ENCODE measurements around the gene ST7. TPM values are rescaled to one million over a fixed set of nuclear protein-coding genes. Genes with fewer than 3 reads are reported as not detected.

ST7 gene
- total RNA-seq, 1 donor from 2014 or later, result 31.4 TPM

DNA sequence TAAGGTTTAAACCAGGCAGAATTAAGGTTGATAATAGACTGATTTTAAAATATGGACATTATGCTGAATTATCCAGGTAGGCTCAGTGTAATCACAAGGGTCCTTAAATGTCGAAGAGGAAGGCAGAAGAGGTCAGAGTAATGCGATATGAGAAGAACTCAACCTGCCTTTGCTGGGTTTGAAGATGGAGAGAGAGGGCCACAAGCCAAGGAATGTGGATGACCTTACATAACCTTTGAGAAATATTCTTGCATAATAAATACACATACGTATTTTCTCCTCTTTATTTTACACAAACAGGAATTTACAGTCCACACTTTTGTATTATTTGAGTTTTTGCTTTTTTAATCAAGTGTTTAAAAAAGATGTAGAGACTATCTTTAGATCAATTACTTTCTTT, 88.5 kb downstream of the ST7 start:
- DNase-seq (no peak), ATAC-seq (no peak)
- intact Hi-C loops (cut with micrococcal nuclease), result no loop called here

DNA sequence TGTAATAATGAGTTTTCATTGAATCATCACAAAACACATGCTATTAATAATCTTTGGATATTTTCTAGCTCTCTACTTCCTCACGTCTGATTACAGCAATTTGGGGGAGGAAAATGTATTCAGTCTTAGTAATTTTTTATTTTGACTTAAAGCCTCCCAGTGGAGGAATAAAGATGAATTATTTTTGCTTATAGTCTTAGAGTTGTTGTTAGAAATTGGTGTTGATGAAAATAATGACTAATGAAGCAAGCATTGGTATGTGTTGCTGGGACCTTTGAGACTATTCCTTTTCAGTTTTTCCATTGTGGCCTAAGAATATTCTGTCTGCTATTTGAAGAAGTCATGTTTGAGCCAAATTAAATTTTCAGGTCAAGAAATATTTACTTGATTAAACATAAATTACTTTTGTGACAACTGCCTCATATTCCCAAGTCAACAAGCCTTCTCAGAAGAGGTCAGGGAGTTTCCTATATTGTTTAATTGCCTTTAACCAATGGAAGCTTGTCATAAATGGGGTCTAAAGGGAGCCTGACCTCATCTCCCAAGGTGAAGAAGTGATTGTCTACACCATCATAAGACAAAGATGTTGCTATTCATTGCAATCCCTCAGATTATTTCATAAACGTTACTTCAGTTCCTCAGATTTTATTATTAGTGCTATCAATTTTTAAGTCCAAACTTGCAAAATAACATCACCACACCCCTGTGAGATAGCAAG, 90.0 kb downstream of the ST7 start:
- intact Hi-C loops (cut with micrococcal nuclease), result no loop called here
- DNase-seq (no peak), ATAC-seq (no peak)

DNA sequence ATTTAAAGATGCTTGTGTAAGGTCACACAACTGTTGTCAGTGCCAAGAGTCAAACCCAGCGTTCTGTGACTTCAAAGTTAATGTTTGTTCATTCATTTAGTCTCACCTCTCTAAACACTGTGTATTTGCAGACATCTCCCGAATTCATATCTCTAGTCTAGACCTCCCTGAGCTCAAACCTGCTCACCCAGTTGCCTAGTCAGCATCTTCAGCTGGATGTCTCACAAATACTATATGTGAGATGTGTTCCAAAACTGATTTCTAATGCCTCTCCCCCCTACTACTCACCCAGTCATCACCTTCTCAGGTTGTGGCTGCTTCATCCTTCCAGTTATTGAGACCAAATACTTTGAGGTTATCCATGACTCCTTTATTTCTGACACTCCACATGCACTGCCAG, 91.4 kb downstream of the ST7 start:
- DNase-seq (no peak), ATAC-seq (no peak)
- intact Hi-C loops (cut with micrococcal nuclease), result no loop called here

DNA sequence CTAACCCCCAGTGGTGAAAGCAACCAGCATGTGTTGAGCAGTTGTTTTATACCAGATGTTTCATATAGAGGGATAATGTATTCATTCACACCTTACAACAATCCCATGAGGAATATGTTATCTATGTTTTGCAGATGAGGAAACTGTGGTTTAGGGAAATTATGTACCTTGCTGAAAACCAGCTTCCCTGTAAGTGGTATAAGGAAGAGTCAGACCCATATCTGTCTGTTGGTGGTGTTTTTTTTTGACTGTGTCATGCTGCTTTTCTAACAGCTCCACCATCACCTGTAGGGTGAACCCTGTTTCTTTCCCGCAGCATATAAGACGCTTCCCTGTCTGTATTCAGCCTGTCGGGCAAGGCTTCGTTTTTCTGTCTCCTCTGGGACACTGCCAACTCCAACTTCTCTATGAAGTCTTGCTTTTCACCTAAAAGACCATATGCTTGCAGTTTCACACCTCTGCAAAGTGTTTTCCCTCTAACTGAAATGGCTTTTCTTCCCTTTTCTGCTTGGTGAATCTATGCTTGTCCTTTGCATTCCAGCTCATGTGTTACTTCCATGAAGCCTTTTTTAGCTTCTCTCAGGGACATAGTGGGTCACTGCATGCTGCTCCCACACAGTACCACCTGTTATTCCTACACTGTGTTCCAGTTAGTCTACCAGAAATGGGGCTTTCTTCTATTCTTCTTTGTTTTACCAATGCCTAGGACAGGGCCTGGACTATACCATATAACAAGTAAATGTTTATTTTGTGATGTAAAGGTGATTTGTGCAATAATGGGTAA, 92.8 kb downstream of the ST7 start:
- intact Hi-C loops (cut with micrococcal nuclease), result no loop called here
- DNase-seq (no peak), ATAC-seq (peak; percentile 36)

DNA sequence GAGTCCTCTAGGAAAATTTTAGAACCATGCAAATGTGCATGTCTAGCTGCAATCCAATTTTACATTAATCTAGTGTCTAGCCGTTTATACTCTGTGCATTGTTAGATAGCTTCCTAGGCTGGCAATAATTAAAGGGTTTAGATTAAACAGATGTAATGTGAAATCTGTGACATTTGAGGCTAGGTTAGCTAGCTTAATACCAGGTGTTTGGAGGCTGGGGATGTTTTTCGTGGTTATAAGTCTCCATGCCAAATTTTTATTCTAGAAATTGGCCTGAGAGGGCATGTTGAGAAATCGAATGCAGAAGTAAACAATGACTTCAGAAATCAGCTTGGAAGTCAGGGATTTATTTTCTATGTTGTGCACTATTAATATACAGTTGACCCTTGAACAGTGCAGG, 94.2 kb downstream of the ST7 start:
- ATAC-seq (peak; percentile 12), DNase-seq (no peak)
- intact Hi-C loops (cut with micrococcal nuclease), result no loop called here

DNA sequence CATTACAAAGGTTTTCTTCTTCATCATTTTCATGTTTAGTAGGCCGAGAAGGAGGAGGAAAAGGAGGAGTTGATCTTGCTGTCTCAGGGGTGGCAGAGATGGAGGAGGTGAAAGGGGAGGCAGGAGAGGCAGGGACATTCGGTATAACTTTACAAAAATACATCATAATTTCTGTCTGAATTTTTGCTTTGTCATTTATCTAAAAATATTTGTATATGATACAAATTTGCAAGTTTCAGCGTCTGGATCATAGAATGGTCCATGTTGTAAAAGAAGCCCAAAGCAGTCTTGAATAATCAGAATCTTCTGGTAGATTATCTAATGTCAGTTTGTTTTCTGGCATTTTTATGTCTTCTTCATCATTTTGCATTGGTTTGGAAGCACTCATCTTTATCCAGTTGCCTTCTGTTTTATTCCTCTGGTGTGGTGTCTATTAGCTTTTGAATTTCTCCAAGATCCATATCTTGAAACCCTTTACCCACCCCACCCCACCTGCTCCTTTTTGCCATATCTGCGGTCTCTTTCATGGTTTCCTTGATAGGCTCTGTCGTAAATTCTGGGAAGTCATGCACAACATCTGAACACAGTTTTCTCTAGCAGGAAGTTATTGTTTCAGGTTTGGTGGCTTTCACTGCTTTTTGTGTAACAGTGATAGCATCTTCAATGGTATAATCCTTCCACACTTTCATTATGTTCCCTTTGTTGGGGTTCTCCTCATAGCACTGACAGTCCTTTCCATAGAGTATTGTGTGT, 95.0 kb downstream of the ST7 start:
- ATAC-seq (no peak), DNase-seq (no peak)
- intact Hi-C loops (cut with micrococcal nuclease), result no loop called here

DNA sequence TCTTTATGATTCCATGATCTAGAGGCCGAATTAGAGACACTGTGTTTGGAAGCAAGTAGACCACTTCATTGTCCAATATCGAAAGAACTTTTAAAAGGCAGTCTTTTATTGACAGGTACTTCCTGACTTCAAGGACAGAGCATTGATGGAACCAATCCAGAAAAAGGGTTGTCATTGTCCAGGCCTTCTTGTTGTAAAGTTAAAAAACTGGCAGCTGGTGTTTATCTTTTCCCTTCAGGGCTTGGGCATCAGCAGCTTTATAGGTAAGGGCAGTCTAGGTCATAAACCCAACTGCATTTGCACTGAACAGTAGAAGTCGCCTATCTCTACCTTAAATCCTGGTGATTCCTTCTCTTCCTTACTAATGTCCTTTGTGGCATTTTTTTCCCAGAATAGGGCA, 95.6 kb downstream of the ST7 start:
- ATAC-seq (no peak), DNase-seq (no peak)
- intact Hi-C loops (cut with micrococcal nuclease), result no loop called here

DNA sequence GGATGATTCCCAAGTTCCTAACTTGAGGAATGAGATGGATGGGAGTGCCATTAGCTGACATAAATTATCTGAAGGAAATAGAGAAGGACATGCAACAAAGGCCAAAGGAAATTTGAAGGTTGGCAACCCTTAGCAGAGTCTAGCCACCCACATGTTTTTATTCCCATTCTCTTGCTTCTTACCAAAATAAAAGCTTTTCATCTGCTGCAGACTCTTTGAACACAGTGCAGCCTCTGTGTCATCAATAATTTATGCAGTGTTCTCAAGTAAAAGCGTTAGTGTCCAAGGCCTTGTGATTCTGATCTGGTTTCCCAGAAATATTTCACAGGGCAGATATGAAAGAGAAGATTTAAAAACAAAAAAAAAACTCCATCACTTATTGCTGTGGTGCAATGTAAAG, 98.5 kb downstream of the ST7 start:
- ATAC-seq (no peak), DNase-seq (no peak)
- intact Hi-C loops (cut with micrococcal nuclease), result no loop called here

DNA sequence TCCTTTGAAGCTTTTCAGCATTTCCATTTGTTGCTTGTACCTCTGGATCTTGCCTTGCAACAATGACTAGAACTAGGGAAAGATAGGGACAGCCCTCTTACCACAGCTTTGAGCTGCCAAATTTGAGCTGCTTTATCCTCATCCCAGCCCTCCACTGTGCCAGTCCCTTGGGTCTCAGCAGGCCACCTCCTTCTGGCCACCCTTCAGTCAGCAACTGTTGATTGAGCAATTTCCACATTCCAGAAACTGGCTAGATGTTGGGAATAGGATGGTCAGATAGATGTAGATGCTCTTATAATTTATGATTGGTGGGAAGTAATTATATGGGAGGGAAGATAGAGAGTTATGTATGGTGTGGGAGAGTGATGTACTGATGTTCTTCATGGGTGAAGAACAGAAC, 100.1 kb downstream of the ST7 start:
- peak; percentile 60 for ATAC-seq
- no peak for DNase-seq

DNA sequence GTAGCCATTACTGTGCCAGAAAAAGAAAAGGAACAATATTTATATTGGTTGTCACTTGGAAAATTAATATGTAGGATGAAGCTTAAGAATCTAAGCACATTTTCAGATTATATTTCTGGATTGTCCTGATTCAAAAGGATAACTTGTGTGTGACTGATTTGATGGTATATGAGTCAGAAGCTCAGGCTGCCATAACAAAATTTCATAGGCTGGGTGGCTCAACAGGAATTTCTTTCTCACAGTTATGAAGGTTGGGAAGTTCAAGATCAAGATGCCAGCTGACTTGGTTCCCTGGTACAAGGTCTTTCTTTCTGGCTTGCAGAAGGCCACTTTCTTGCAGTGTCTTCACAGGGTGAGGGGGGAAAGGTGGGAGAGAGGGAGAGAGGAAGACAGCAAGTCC, 108.5 kb downstream of the ST7 start:
- no peak for ATAC-seq
- intact Hi-C loops (cut with micrococcal nuclease), result no loop called here
- no peak for DNase-seq

More for the DNA sequence above, 100.1 kb downstream of the ST7 start:
- intact Hi-C loops (cut with micrococcal nuclease), result no loop called here

DNA sequence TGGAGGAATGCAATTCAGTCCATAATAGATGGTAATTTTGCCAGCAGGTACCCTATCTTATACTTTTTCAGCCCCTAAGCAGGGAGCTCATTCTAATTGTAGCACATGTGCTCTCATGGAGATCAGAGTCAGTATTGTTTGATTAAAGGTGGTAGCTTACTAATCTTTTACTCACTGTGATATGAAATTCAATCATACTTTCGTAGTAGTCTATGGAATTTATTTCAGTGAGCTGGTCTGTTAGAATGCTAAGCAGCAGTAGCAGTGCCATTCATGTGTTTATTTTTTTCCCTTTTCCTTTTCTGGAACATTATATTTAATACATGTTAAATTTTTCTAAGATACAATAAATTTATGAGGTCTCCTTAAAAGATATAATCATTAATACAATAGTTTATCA, 109.0 kb downstream of the ST7 start:
- no peak for ATAC-seq
- intact Hi-C loops (cut with micrococcal nuclease), result no loop called here
- no peak for DNase-seq

DNA sequence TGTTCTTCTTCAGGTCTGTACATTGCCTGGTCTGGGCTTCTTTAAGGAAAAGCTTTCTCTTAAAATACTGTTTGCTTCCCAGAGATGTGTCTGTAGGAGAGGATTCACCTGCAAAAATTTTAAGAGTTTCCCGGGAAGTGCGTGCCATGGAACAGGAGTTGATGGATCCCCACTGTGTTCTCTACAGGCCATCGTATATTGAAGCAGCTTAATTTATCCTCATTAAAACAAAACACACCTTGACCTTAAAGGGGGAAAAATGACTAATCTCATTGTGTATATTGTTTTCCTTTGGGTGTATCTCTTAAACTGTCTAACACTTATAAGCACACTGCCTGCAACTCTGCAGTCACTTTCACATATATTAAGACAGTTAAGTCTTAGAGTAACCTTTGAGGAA, 111.4 kb downstream of the ST7 start:
- ATAC-seq, result no peak
- no peak for DNase-seq
- intact Hi-C loops (cut with micrococcal nuclease), result no loop called here

DNA sequence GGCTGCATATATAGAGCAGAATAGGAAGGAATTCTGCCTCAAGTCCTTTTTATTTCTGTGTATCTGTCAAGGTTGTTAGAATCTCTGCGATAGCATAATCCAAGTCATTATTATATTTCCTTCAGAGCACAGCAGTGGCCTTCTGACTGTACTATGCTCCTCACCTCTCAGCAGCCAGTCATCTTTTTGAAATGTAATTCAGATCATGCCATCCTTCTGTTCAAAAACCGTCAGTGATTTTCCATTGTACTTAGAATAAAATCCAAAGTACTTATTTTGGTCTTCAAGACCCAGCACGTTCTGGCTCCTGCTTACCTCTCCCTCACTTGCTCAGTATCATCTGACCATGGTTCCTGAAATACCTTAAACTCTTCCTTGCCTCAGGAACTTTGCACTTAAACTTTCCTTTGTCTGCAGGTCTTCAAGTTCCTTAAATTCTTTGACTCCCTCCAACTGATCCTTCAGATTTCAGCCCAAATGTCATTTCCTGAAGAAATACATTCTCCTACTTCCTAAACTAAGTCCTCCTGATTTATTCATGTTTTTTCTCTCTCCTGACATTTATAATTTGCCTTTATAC, 112.4 kb downstream of the ST7 start:
- ATAC-seq (no peak), DNase-seq (no peak)
- intact Hi-C loops (cut with micrococcal nuclease), result no loop called here

DNA sequence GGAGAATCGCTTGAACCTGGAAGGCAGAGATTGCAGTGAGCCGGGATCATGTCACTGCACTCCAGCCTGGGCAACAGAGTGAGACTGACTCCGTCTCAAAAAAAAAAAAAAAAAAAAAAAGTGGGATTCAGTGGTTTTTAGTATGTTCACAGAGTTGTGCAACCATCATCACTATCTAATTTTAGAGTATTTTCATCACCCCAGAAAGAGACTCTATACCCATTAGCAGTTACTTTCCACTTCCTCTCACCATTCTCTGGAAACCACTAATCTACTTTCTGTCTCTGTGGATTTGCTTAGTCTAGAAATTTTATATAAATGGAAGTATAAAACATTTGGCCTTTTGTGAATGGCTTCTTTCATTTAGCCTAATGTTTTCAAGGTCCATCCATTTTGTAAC, 113.4 kb downstream of the ST7 start:
- ATAC-seq, result peak; percentile 66
- DNase-seq, result no peak
- intact Hi-C loops (cut with micrococcal nuclease), result no loop called here

DNA sequence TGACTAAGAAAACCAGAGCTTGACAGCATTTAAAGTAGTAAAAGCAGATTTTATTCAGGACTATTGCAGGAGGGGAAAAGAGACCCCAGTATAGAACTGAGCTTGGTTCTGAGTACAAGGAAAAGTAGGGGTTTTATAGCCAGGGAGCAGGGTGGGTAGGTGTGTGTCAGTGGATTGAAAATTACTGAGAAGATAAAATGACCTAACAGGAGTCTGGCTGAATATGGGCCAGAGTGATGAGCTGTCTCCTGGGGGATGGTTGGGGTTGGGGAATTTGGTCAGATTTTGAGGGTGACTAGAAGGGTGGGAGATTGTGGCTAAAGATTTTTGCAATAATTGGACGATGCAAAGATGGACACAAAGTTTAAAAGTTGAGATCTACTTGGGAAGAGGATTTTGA, 114.0 kb downstream of the ST7 start:
- intact Hi-C loops (cut with micrococcal nuclease), result no loop called here
- DNase-seq (no peak), ATAC-seq (no peak)

DNA sequence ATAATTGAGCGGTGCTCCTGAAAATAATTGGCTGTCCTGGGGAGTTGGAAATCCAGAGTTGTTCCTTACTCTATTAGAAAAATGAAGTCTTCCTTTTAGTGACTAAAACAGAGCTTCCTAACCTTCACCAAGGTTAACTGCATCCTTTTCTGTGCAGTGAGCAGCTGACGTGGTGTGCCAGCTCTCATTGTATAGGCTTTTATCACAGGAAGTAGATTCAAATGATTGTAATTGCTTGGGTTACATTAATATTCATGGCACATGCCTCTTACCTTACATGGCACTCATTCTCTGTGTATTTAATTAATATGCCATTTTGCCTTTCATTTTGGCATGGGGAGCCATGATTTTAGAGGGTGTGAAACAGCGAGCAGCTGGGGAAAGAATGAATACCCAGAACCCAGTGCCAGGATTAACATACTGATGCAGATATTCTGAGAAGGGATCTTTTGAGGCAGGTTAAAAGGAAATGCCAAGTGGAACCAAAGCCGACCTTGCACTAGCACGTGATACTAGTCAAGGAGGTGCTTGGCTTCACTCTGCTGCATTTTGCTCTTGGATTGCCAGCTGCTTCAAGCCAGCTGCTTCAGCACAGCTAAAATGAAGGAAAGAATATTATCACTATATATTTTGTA, 115.3 kb downstream of the ST7 start:
- intact Hi-C loops (cut with micrococcal nuclease), result no loop called here
- DNase-seq, result no peak

DNA sequence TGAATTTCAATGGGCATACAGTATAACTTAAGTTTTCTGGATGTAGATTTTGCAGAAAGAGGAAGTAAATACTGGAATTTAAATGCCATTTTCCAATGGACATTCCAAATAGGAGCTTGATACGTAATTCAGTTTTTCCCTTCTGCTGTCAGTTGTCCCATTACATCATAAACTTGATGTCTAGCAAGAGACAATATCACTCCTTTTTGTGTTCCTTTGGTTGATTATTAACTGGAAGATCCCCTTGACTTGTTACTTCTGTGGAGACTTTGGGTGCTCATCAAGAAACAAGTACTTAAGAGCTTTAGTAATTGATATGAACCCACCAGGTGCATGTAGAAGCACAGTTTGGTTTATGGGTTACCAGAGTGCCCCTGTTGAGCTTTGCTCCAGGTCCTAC, 116.1 kb downstream of the ST7 start:
- ATAC-seq (no peak), DNase-seq (no peak)

More for the DNA sequence above, 115.3 kb downstream of the ST7 start:
- peak; percentile 9 for ATAC-seq

DNA sequence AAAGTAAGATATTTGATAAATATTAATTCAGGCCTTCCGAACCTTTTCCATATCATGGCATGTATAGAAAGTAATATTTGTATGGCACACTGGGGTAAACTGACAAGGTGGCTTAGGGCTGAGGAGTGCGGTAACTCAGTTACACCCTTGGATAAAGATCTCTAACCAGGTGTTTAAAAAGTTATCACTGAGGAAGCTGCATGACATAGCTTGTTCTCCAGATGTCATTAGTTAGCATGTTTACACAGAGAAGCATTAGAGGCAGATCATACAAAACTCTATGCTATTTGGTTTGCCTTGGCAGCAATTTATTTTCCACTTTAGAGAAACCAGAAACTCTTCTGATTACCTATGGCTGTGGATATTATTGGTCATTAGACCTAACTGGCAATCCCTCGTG, 118.2 kb downstream of the ST7 start:
- intact Hi-C loops (cut with micrococcal nuclease), result loop anchor here (10.0 kb wide), 1 partner anchor 67 kb away; no protein-coding TSS in a partner anchor
- no peak for DNase-seq
- ATAC-seq, result no peak

More for the DNA sequence above, 116.1 kb downstream of the ST7 start:
- intact Hi-C loops (cut with micrococcal nuclease), result no loop called here

DNA sequence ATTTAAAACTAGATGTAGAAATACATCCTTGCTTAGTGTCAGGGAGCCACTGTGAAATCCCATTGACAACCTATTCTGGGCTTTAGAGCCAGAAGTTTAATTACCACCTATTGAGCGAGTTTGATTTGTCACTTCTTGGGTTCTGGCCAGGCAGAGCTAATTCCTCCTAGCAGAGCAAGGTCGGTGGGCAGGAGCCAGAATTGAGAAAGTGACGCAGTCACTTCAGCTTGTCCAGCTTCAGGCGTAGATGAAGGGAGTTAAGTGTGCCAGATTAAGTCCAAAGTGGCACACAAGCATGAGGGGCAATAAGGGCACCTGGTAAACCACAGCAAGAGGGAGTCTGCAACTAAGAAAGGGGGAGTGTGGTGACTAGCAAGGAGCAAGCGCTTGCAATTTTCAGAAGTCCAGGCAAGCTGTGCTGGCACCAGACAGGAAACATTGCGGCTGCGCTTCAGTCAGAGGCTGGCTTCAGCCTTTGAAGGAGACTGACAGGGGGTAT, 119.4 kb downstream of the ST7 start:
- intact Hi-C loops (cut with micrococcal nuclease), result loop anchor here (10.0 kb wide), 1 partner anchor 68 kb away; no protein-coding TSS in a partner anchor
- DNase-seq, result peak; percentile 60
- peak; percentile 75 for ATAC-seq
